HG03103 (cell line): ENCODE results near the gene CCL19.
"Not testable (repeated sequence)": the region's sequence is repeated elsewhere in the genome, so short reads cannot be mapped to it uniquely, and the experiment has no call there.

Source experiments
- ATAC-seq: cut with Tn5 transposase; IDR thresholded peaks from one replicate; pipeline ENCODE4 v1.9.1; 2021; ENCODE audit warnings: low read depth; ENCODE audit not compliant: unreplicated experiment

Gene CCL19

GRCh38 chr9:34690983-34691935, at the start of gene CCL19:
TSS of gene CCL19 (minus strand) at chr9:34691276. CDS start at chr9:34691139, 137 bp downstream.
- no peak for ATAC-seq

GRCh38 chr9:34740176-34740575, 49.1 kb upstream of the CCL19 start:
- ATAC-seq: not testable (repeated sequence)

- ATAC-seq: no peak
Observed at GRCh38 chr9:34737677-34738260, 46.7 kb upstream of the CCL19 start.

GRCh38 chr9:34734720-34735119, 43.6 kb upstream of the CCL19 start:
- ATAC-seq: no peak

GRCh38 chr9:34732886-34733285, 41.8 kb upstream of the CCL19 start:
- no peak for ATAC-seq

- no peak for ATAC-seq
Observed at GRCh38 chr9:34732478-34732877, 41.4 kb upstream of the CCL19 start.

GRCh38 chr9:34723141-34723540, 32.1 kb upstream of the CCL19 start:
- ATAC-seq: no peak

- not testable (repeated sequence) for ATAC-seq
Observed at GRCh38 chr9:34719769-34720025, 28.6 kb upstream of the CCL19 start.

GRCh38 chr9:34719021-34719768, 28.1 kb upstream of the CCL19 start:
- ATAC-seq: no peak

GRCh38 chr9:34717996-34718614, 27.0 kb upstream of the CCL19 start:
- no peak for ATAC-seq

GRCh38 chr9:34716711-34717110, 25.6 kb upstream of the CCL19 start:
- no peak for ATAC-seq

GRCh38 chr9:34715639-34716215, 24.7 kb upstream of the CCL19 start:
- no peak for ATAC-seq

- no peak for ATAC-seq
Observed at GRCh38 chr9:34714007-34714406, 22.9 kb upstream of the CCL19 start.

GRCh38 chr9:34712140-34712539, 21.1 kb upstream of the CCL19 start:
- ATAC-seq: no peak

GRCh38 chr9:34710023-34710422, 18.9 kb upstream of the CCL19 start, which contains the start of gene CCL21:
TSS of gene CCL21 (minus strand) at chr9:34710136. CDS start at chr9:34710066, 70 bp downstream.
- ATAC-seq: no peak

- ATAC-seq: no peak
Observed at GRCh38 chr9:34709196-34709978, 18.3 kb upstream of the CCL19 start.

- no peak for ATAC-seq
Observed at GRCh38 chr9:34707130-34707529, 16.1 kb upstream of the CCL19 start.

- ATAC-seq: peak; percentile 71
Observed at GRCh38 chr9:34701769-34702736, 11.0 kb upstream of the CCL19 start.
